ENCODE results near the gene TCEAL8.
"Not testable (repeated sequence)": the region's sequence is repeated elsewhere in the genome, so short reads cannot be mapped to it uniquely, and the experiment has no call there.

DNA sequence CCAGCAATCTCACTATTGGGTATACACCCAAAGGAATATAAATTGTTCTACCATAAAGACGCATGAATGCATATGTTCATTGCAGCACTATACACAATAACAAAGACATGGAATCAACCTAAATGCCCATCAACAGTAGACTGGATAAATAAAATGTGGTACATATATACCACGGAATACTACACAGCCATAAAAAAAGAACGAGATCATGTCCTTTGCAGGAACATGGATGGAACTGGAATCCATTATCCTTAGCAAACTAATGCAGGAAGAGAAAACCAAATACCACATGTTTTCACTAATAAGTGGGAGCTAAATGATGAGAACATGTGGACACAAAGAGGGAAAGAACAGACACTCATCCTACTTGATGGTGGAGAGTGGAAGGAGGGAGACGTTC is 29.0 kb downstream of the TCEAL8 start:
- TF ChIP-seq, protein P1, sequence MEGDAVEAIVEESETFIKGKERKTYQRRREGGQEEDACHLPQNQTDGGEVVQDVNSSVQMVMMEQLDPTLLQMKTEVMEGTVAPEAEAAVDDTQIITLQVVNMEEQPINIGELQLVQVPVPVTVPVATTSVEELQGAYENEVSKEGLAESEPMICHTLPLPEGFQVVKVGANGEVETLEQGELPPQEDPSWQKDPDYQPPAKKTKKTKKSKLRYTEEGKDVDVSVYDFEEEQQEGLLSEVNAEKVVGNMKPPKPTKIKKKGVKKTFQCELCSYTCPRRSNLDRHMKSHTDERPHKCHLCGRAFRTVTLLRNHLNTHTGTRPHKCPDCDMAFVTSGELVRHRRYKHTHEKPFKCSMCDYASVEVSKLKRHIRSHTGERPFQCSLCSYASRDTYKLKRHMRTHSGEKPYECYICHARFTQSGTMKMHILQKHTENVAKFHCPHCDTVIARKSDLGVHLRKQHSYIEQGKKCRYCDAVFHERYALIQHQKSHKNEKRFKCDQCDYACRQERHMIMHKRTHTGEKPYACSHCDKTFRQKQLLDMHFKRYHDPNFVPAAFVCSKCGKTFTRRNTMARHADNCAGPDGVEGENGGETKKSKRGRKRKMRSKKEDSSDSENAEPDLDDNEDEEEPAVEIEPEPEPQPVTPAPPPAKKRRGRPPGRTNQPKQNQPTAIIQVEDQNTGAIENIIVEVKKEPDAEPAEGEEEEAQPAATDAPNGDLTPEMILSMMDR (IDR thresholded peaks at IDR 0.05): not testable (repeated sequence)
- not testable (repeated sequence) for TF ChIP-seq POLR2AphosphoS5 (IDR thresholded peaks at IDR 0.05; ENCODE audit: low read depth, low read length)
- TF ChIP-seq, protein P2, sequence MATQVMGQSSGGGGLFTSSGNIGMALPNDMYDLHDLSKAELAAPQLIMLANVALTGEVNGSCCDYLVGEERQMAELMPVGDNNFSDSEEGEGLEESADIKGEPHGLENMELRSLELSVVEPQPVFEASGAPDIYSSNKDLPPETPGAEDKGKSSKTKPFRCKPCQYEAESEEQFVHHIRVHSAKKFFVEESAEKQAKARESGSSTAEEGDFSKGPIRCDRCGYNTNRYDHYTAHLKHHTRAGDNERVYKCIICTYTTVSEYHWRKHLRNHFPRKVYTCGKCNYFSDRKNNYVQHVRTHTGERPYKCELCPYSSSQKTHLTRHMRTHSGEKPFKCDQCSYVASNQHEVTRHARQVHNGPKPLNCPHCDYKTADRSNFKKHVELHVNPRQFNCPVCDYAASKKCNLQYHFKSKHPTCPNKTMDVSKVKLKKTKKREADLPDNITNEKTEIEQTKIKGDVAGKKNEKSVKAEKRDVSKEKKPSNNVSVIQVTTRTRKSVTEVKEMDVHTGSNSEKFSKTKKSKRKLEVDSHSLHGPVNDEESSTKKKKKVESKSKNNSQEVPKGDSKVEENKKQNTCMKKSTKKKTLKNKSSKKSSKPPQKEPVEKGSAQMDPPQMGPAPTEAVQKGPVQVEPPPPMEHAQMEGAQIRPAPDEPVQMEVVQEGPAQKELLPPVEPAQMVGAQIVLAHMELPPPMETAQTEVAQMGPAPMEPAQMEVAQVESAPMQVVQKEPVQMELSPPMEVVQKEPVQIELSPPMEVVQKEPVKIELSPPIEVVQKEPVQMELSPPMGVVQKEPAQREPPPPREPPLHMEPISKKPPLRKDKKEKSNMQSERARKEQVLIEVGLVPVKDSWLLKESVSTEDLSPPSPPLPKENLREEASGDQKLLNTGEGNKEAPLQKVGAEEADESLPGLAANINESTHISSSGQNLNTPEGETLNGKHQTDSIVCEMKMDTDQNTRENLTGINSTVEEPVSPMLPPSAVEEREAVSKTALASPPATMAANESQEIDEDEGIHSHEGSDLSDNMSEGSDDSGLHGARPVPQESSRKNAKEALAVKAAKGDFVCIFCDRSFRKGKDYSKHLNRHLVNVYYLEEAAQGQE (IDR thresholded peaks at IDR 0.05; ENCODE audit: insufficient read depth in 1 of 2, low read depth in 2 of 2, low read length in 1 of 2): not testable (repeated sequence)

Measured in Panc1 (cell line).